Erythroblast (primary cell): ENCODE measurements around the gene KREMEN2.

Experiments used
- GATA1 ChIP-seq: IDR thresholded peaks from 2 replicates; pipeline ENCODE4 v1.6.1; 2011; ENCODE audit warnings: low read depth, mild to moderate bottlenecking, control low read depth, low read length, moderate library complexity
- POLR2A ChIP-seq: IDR thresholded peaks from 2 replicates; pipeline ENCODE4 v1.6.1; 2011; ENCODE audit warnings: mild to moderate bottlenecking, low read length

GRCh38 chr16:2963074-2963722, 877 bp upstream of the KREMEN2 start:
- no peak for TF ChIP-seq POLR2A
- no peak for TF ChIP-seq GATA1
